SU-DHL-6 (cell line): ENCODE results near the gene NSUN7.

ENCODE experiments used
- H2AFZ ChIP-seq: fragments of 200-600 bp; sonication (generic); 2 replicates; pipeline ENCODE4 v1.6.1; 2014; ENCODE audit warnings: low read depth, mild to moderate bottlenecking, moderate library complexity, mixed read lengths, antibody characterized with exemption, low read length; ENCODE audit not compliant: severe bottlenecking
- H3F3A ChIP-seq: fragments of 200-600 bp; shearing (Covaris generic); 2 replicates; pipeline ENCODE4 v1.6.0; 2016; ENCODE audit warnings: antibody characterized with exemption, mild to moderate bottlenecking; ENCODE audit not compliant: insufficient read depth
- H3K27ac ChIP-seq: fragments of 200-600 bp; sonication (generic); 2 replicates; pipeline ENCODE4 v1.5.1; 2016; ENCODE audit warnings: low read depth, mild to moderate bottlenecking, low read length, moderate library complexity, mixed read lengths
- H3K27me3 ChIP-seq: fragments of 200-600 bp; sonication (generic), shearing (Covaris generic); 2 replicates; pipeline ENCODE4 v1.6.0; 2014; ENCODE audit warnings: mild to moderate bottlenecking, low read length
- H3K36me3 ChIP-seq: fragments of 200-600 bp; sonication (generic); 2 replicates; pipeline ENCODE4 v1.6.1; 2014; ENCODE audit warnings: mild to moderate bottlenecking, low read length, mixed read lengths
- H3K4me2 ChIP-seq: fragments of 300-600, 200-600 bp; shearing (Covaris generic), sonication (generic); 2 replicates; pipeline ENCODE4 v1.6.0; 2014; ENCODE audit warnings: low read length, low read depth, mild to moderate bottlenecking; ENCODE audit not compliant: poor library complexity, severe bottlenecking
- H3K4me3 ChIP-seq: fragments of 200-600 bp; sonication (generic); 2 replicates; pipeline ENCODE4 v1.5.1; 2014; ENCODE audit warnings: antibody characterized with exemption, low read length, mild to moderate bottlenecking, mixed read lengths; ENCODE audit not compliant: insufficient read depth, poor library complexity, severe bottlenecking
- H3K79me2 ChIP-seq: fragments of 200-600 bp; sonication (generic); 2 replicates; pipeline ENCODE4 v1.6.1; 2014; ENCODE audit warnings: mild to moderate bottlenecking, low read length, moderate library complexity; ENCODE audit not compliant: insufficient read depth
- H3K9ac ChIP-seq: fragments of 200-600 bp; sonication (generic); 2 replicates; pipeline ENCODE4 v1.7.0; 2014; ENCODE audit warnings: mild to moderate bottlenecking, low read length
- H3K9me2 ChIP-seq: fragments of 200-600 bp; sonication (generic); replicated peaks from 2 replicates; pipeline ENCODE4 v1.6.1; 2014; ENCODE audit warnings: low read length; ENCODE audit not compliant: insufficient read depth
- H3K9me3 ChIP-seq: fragments of 200-600 bp; sonication (generic); 2 replicates; pipeline ENCODE4 v1.6.1; 2014; ENCODE audit warnings: low read length, mixed read lengths; ENCODE audit not compliant: insufficient read depth
- H4K20me1 ChIP-seq: fragments of 200-600 bp; sonication (generic); 2 replicates; pipeline ENCODE4 v1.6.1; 2014; ENCODE audit warnings: low read depth, mild to moderate bottlenecking, antibody characterized with exemption, low read length, moderate library complexity, mixed read lengths
- EZH2phosphoT487 ChIP-seq: fragments of 200-600 bp; sonication (generic), shearing (Covaris generic); conservative IDR thresholded peaks from 2 replicates; pipeline ENCODE4 v1.6.1; 2018; ENCODE audit warnings: mild to moderate bottlenecking, antibody characterized with exemption, low read length, moderate library complexity, mixed read lengths
- TF ChIP-seq, protein P1 (sequence below): fragments of 200-600 bp; sonication (generic); IDR thresholded peaks from one replicate; pipeline ENCODE4 v1.5.1; 2017; ENCODE audit warnings: antibody characterized with exemption, mild to moderate bottlenecking, low read length, moderate library complexity; ENCODE audit not compliant: insufficient read depth, poor library complexity, severe bottlenecking

Gene NSUN7

GRCh38 chr4:40720916-40721315, 28.8 kb upstream of the NSUN7 start:
- H3K9ac ChIP-seq = no peak overlapping the region
- no peak overlapping the region for H2AFZ ChIP-seq
- no peak overlapping the region for H3K4me2 ChIP-seq
- no peaks in the 10 kb centered on the region for H3F3A ChIP-seq
- no peaks in the 10 kb centered on the region for H3K9me3 ChIP-seq
- H3K27ac ChIP-seq = no peak overlapping the region
- H3K4me3 ChIP-seq = no peak overlapping the region
- TF ChIP-seq EZH2phosphoT487 = no peak
- TF ChIP-seq, protein P1, sequence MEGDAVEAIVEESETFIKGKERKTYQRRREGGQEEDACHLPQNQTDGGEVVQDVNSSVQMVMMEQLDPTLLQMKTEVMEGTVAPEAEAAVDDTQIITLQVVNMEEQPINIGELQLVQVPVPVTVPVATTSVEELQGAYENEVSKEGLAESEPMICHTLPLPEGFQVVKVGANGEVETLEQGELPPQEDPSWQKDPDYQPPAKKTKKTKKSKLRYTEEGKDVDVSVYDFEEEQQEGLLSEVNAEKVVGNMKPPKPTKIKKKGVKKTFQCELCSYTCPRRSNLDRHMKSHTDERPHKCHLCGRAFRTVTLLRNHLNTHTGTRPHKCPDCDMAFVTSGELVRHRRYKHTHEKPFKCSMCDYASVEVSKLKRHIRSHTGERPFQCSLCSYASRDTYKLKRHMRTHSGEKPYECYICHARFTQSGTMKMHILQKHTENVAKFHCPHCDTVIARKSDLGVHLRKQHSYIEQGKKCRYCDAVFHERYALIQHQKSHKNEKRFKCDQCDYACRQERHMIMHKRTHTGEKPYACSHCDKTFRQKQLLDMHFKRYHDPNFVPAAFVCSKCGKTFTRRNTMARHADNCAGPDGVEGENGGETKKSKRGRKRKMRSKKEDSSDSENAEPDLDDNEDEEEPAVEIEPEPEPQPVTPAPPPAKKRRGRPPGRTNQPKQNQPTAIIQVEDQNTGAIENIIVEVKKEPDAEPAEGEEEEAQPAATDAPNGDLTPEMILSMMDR = no peak
- no peaks in the 10 kb centered on the region for H3K27me3 ChIP-seq
- H3K79me2 ChIP-seq = no peaks in the 10 kb centered on the region
- no peaks in the 10 kb centered on the region for H3K9me2 ChIP-seq
- H4K20me1 ChIP-seq = no peaks in the 10 kb centered on the region
- no peaks in the 10 kb centered on the region for H3K36me3 ChIP-seq

DNA sequence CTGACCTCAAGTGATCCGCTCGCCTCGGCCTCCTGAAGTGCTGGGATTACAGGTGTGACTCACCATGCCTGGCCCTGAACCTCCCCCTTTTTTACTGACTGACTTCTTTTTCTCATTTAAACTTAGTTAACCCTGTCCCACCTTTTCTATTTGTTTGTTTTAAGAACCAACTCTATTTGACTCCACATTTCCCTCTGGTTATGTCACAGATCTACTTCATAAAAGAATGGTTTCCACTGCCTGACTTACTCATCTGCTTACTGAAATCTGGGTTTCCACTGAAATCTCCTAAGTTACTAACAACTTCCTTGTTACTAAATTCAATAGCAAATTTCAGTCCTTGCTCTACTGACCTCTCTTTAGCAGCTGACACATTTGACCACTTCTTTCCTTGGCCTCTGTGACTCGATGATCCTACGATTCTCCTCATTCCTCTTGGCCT, 28.0 kb upstream of the NSUN7 start:
- H3K9me2 ChIP-seq = no peaks in the 10 kb centered on the region
- no peaks in the 10 kb centered on the region for H3K27me3 ChIP-seq
- no peak overlapping the region for H2AFZ ChIP-seq
- no peak for TF ChIP-seq EZH2phosphoT487
- TF ChIP-seq, protein P1 = no peak
- H3F3A ChIP-seq = no peaks in the 10 kb centered on the region
- no peaks in the 10 kb centered on the region for H3K36me3 ChIP-seq
- no peak overlapping the region for H3K4me3 ChIP-seq
- no peak overlapping the region for H3K4me2 ChIP-seq
- no peak overlapping the region for H3K27ac ChIP-seq
- no peaks in the 10 kb centered on the region for H4K20me1 ChIP-seq
- H3K79me2 ChIP-seq = no peaks in the 10 kb centered on the region
- no peaks in the 10 kb centered on the region for H3K9me3 ChIP-seq
- H3K9ac ChIP-seq = no peak overlapping the region

DNA sequence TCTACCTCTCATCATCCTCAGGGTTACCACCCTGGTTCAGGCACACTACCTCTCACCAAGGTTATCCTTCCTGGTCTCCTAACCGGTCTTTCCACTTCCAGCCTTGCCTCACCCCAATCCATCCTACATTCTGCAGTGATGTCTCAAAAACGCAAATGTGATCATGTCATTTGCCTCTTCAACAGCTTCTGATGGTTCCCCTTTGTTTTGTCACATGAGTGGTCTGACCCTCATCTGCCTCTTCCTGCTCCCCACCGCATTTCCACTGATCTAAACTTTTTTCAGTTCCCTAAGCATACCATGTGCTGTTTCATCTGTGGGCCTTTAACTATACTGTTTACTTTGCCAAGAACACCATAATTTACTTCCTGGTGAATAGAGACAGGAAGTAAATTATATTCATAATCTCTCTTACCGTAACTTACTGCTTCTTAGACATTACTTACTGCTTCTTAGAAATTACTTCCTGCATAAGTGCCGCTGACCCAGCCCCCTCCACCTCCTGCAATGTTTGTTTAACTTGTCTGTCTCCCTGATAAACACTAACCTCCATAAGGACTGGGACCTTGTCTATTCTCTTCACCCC, 27.1 kb upstream of the NSUN7 start:
- Histone ChIP-seq H3K9ac (no peak overlapping the region), H4K20me1 (no peaks in the 10 kb centered on the region), H3K9me3 (no peaks in the 10 kb centered on the region), H3K36me3 (no peaks in the 10 kb centered on the region), H3K79me2 (no peaks in the 10 kb centered on the region), H3K27ac (no peak overlapping the region), H3K4me3 (no peak overlapping the region), H3K9me2 (no peaks in the 10 kb centered on the region), H2AFZ (peak overlapping the region; percentile 49), H3F3A (no peaks in the 10 kb centered on the region), H3K4me2 (no peak overlapping the region), H3K27me3 (no peaks in the 10 kb centered on the region)
- TF ChIP-seq, protein P1 = no peak
- no peak for TF ChIP-seq EZH2phosphoT487
